HPDE6-E6E7 (cell line): Measurements from ENCODE around the gene TMIGD2.
A peak's percentile ranks its signal among the peaks of the same experiment; 100 is the strongest.

ENCODE experiments used
- DNase-seq: peaks from one replicate; pipeline ENCODE4 v3.0.0; 2011; ENCODE audit warnings: missing footprints; ENCODE audit errors: extremely low spot score

TMIGD2 gene

GRCh38 chr19:4326215-4326836 lies 24.1 kb upstream of the TMIGD2 start:
- no peak for DNase-seq

DNA sequence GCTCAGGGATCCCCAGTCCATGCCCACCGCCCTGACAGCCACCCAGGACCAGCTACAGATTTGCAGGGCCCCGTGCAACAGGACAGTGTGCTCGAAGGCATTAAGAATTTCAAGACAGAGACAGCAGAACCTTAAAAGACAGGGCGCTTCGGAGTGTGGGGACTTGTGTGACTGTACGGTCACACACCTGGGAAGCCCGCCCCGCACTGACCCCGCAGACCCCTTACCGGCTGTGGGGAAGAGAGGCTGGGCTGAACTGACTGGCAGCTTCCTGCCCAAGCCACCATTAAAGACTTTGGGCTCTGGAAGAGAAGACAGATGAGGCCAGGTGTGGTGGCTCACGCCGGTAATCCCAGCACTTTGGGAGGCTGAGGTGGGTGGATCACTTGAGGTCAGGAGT lies 22.0 kb upstream of the TMIGD2 start:
- no peak for DNase-seq

DNA sequence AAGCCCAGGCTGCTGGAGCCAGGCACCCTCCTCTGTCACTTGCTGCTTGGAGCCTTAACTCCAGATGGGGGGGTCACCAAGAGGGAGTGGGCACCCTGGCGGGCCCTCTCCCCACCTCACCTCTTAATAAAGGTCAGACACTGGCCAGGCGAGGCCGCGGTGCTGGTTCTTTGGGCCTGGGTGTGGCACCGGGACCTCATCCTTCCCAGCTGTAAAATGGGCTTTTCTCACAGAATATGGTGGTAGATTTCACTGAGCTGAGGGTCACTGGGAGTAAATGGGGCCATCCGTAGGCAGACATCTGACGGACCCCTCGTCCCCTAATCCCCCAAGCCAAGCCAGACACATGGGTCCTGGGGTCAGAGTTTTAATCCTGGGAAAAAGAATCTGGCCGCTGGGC lies 21.5 kb upstream of the TMIGD2 start:
- DNase-seq: no peak

GRCh38 chr19:4322942-4323665 lies 20.9 kb upstream of the TMIGD2 start:
- no peak for DNase-seq

DNA sequence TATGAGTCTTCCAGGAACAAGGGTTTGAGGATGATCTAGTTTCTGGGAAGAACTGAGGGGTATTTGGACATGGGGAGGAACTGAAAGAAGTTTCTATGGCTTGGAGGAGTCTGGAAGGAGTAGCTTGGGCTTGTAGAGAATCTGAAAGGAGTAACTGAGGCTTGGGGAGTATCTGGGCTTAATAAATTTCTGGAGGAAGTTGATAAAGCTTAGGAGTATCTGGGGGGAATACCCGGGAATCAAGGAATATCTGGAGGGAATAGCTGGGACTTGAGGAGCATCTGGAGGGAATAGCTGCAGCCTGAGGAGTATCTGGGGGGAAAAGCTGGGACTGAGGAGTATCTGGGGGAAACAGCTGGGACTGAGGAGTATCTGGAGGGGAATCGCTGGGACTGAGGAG lies 18.2 kb upstream of the TMIGD2 start:
- DNase-seq: no peak

GRCh38 chr19:4319067-4319718 lies 17.0 kb upstream of the TMIGD2 start:
- DNase-seq: no peak

DNA sequence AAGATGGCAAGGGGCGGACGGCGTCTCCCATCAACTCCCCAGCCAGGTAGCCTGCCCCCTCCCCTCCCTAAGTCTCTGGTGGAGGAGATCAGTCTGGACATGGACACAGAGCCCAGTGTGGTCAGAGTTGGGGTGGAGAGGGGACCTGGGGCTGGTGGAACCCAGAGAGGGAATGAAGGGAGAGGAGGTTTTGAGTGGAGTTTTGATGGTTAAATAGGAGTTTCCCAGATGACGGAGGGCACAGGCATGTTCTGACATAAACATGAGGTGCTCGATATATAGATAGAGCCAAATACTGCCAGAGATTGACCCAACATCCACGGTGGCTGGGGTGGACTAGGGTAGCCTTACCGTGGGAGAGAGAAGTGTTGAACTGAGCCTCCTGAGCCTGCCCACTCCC lies 16.3 kb upstream of the TMIGD2 start:
- DNase-seq: no peak

- no peak for DNase-seq
Measured at GRCh38 chr19:4316956-4317355, 14.8 kb upstream of the TMIGD2 start.

DNA sequence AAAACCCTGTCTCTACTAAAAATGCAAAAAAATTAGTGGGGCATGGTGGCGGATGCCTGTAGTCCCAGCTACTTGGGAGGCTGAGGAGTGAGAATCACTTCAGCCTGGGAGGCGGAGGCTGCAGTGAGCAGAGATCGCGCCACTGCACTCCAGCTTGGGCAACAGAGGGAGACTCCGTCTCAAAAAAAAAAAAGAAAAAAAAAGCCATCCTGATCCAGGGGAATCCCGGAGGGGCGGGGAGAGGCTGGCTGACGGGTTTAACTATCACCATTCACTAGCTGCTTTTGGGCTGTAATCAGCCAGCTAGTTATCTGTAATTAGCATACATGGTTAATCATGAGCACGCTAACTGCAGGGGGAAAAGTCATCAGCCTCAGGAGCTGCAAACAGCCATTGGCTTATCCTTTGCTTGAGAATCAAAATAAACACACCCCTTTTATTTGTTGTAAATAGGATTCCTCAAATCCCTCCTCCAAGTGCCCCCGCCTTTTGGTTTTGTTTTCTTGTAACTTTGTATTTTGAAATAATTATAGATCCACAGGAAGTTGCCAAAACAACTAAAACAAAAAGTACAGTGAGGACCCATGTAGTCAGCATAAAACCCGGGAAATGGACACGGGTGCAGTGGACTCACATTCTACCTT lies 11.8 kb upstream of the TMIGD2 start:
- no peak for DNase-seq

DNA sequence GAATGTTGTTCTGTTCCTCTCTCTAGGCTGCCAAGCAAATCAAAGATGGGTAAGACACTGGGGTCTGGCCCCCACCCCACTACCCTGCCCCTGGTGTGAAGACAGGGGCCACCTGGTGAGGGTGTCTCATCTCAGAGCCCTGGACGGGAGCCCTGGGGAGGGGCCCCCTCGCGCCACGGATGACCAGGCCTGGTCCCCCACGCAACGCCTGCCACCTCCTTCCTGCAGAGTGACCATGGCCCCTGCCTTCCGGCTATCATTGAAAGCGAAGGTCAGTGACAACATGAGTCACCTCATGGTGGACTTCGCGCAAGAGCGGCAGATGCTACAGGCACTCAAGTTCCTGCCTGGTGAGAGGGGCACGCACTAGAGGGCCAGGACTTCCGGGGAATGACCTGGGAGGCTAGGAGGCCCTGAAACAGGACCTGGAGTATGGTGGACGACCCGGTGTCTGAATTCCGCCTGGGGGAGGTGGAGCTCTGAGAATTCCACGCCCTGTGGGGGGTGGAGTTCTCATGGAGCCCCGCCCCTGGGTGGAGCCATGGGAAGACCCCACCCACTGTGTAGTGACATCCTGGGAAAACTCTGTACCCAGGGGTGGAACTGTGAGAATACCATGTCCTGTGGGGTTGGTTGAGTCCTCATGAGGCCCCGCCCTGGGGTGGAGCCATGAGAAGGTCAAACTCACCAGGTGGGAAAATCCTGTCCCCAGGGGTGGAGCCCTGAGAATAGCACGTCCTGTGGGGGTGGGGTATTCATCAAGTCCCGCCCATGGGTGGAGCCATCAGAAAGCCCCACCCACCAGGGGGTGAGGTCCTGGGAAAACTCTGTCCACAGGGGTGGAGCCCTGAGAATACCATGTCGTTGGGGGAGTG lies 8.3 kb upstream of the TMIGD2 start:
- DNase-seq: no peak

DNA sequence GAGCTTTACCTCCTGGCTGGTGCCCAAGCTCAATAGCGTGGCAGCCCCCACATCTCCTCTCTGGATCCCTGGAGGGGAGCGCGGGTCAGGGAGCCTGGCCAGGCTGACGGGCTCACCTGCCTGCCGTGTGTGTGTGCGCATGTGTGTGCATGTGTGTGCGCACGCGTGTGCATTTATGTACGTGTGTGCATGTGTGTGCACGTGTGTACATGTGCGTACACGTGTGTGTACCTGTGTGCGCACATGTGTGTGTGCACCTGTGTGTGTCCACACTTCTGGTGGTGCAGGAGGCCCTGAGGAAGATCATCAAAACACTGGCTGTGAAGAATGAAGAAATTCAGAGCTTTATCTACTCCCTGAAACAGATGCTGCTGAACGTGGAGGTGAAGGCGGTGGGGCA lies 3.5 kb upstream of the TMIGD2 start:
- DNase-seq: no peak

GRCh38 chr19:4305257-4305612 lies 3.0 kb upstream of the TMIGD2 start:
- no peak for DNase-seq

DNA sequence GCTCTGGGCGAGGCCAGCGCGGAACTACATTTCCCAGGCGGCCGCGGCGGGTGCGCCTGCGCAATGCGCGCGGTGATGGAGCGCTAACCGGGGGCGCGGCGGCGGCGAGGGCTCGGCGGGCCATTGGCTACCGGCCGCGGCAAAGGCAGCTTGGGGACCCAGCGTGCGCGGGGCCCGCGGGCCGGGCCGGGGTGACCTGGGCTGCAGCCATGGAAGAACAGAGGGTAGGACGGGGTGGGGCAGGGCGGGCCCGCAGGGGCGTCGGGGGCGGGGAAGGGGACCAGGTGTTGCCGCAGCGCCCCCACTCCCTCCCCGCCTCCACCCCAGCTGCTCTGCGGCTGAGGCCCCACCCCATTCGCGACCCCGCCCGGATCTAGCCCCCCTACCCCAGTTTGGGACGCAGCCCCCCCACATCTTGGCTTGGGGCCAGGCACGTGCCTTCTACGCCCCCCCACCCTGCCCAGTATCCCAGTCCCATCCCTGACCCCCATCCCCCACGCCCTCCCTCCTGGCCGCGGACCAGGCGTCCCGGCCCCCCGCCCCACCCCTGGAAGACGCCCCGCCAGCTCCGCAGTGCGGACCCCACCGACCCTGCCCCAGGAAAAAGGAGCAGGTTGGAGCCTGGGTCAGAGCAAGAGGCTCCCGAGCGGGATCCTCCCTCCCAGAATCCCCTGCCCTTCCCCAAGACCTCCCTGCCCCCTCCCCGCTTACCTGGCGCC lies 2.5 kb upstream of the TMIGD2 start, which contains the start of gene FSD1:
TSS of gene FSD1 (plus strand) at position 61 of the 719 bp plus-strand sequence. CDS start at position 210, 149 bp downstream.
- DNase-seq: peak; percentile 80

- no peak for DNase-seq
Measured at GRCh38 chr19:4303819-4304537, 1.8 kb upstream of the TMIGD2 start.

DNA sequence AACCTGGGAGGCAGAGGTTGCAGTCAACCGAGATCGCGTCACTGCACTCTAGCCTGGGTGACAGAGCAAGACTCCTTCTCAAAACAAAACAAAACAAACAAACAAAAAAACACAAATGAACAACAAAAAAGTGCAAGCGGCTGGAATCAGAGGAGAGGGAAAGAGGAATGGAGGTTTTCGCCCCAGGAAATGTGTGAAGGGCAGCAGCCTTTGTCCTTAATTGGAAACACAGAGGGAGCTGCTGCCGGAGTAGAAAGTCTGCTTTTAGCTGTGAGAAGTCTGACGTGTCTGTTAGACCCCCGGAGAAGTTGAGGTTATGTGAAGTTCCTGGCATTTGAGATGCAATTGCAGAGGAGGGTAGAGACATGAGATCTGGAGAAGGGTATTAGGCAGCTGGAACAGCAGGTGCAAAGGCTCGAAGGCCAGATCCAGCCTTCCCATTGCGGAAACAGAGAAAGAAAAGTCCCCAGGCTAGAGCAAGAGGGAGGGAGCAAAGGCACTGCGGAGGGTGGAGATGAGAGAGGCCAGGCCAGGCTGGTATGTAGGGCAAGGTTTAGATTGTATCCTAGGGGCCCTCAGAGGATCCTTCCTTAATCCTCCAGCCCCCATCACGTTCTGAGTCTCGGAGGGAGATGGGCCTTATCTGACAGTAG lies 473 bp downstream of the TMIGD2 start:
- no peak for DNase-seq

- no peak for DNase-seq
Measured at GRCh38 chr19:4300589-4300988, 1.6 kb downstream of the TMIGD2 start.

GRCh38 chr19:4298810-4299550 lies 3.2 kb downstream of the TMIGD2 start:
- no peak for DNase-seq

DNA sequence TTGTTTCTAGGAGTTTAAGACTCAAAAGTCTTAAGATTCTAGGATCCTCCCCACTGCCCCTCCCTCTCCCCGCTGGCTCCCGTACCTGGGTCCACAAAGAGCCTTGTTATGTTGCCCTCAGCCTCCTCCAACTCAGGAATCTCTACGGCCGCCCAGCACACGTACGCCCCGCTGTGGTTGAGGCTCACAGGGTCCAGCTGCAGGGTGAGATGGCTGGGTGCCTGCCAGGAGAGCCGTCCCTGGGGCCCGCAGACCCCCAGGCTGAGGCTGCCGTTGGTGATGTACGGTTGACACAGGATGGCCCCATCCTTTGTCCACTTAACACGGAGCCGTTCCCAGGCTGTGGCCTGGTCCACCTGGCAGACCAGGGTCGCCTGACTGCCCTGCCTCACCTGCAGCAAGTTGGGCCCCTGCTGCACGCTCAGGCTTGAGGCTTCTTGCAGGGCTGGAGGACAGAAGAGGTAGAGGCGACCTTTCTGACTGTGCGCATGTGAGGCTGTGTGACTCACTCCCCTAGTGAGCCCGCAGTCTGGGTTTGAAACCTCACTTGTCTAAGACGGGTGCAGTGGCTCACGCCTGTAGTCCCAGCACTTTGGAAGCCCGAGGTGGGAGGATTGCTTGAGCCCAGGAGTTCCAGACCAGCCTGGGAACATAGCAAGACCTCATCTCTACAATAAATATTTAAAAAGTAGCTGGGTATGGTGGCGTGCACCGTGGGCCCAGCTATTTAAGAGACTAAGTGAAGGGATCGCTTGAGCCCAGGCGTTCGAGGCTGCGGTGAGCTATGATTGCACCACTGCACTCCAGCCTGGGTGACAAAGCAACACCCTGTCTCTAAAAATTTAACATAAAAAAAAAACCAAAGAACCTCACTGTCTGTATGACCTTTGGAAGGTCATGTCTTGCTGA lies 4.0 kb downstream of the TMIGD2 start:
- DNase-seq: no peak
